Neuronal stem cell (in vitro differentiated cells): ENCODE measurements around the gene LRRC46.

Experiments
- DNase-seq: peaks from one replicate; pipeline ENCODE4 v3.0.0-alpha.2; 2013; ENCODE audit warnings: low spot score
- H2AFZ ChIP-seq: one replicate; pipeline ENCODE4 v1.6.1; 2013; ENCODE audit warnings: mild to moderate bottlenecking, low read length, inconsistent platforms
- H2AK5ac ChIP-seq: 2 replicates; pipeline ENCODE4 v1.6.1; 2013; ENCODE audit warnings: low read depth, mild to moderate bottlenecking, inconsistent platforms, low read length, moderate library complexity, mixed read lengths
- H2BK120ac ChIP-seq: 2 replicates; pipeline ENCODE4 v1.6.1; 2013; ENCODE audit warnings: low read depth, mild to moderate bottlenecking, inconsistent platforms, low read length, moderate library complexity, mixed read lengths
- H2BK12ac ChIP-seq: one replicate; pipeline ENCODE4 v1.6.1; 2013; ENCODE audit warnings: low read length, inconsistent platforms
- H2BK15ac ChIP-seq: 2 replicates; pipeline ENCODE4 v1.6.1; 2013; ENCODE audit warnings: mild to moderate bottlenecking, low read length, inconsistent platforms, mixed read lengths
- H2BK5ac ChIP-seq: one replicate; pipeline ENCODE4 v1.6.1; 2013; ENCODE audit warnings: inconsistent platforms, mild to moderate bottlenecking, low read length, moderate library complexity
- H3K14ac ChIP-seq: one replicate; pipeline ENCODE4 v1.6.1; 2013; ENCODE audit warnings: low read length, inconsistent platforms
- H3K18ac ChIP-seq: 2 replicates; pipeline ENCODE4 v1.6.1; 2013; ENCODE audit warnings: low read length, inconsistent platforms
- H3K23ac ChIP-seq: 2 replicates; pipeline ENCODE4 v1.6.1; 2013; ENCODE audit warnings: low read depth, mild to moderate bottlenecking, mixed read lengths, low read length, inconsistent platforms; ENCODE audit not compliant: poor library complexity
- H3K27ac ChIP-seq: replicated peaks from 3 replicates; pipeline ENCODE4 v1.5.1; 2013; ENCODE audit warnings: low read length, inconsistent platforms
- H3K27me3 ChIP-seq, 3 experiments: 2 replicates each; pipeline ENCODE4 v1.6.1; 2013; ENCODE audit warnings: low read length in 3 of 3, mild to moderate bottlenecking in 2 of 3, inconsistent platforms in 1 of 3, low read depth in 1 of 3, mixed read lengths in 1 of 3, moderate library complexity in 1 of 3; ENCODE audit not compliant: control insufficient read depth in 3 of 3, insufficient read depth in 3 of 3
- H3K36me3 ChIP-seq, 2 donors: replicated peaks in 1 of 2; 2 replicates each; pipeline ENCODE4 v1.6.1; 2013; ENCODE audit warnings: low read length in 2 of 2; ENCODE audit not compliant: control insufficient read depth in 2 of 2, insufficient read depth in 2 of 2
- H3K4ac ChIP-seq: 2 replicates; pipeline ENCODE4 v1.6.1; 2013; ENCODE audit warnings: inconsistent platforms, mild to moderate bottlenecking, low read length, moderate library complexity
- H3K4me1 ChIP-seq, 2 donors: 1 replicate in 1 of 2; 2 replicates in 1 of 2; pipeline ENCODE4 v1.6.1; 2013; ENCODE audit warnings: low read length in 2 of 2, low read depth in 1 of 2; ENCODE audit not compliant: control insufficient read depth in 2 of 2, insufficient read depth in 1 of 2
- H3K4me2 ChIP-seq: one replicate; pipeline ENCODE4 v1.6.1; 2013; ENCODE audit warnings: mild to moderate bottlenecking, low read length, inconsistent platforms; ENCODE audit not compliant: insufficient read depth, poor library complexity, severe bottlenecking
- H3K4me3 ChIP-seq, 2 donors: 2 replicates each; pipeline ENCODE4 v1.5.1; 2013; ENCODE audit warnings: low read length in 2 of 2, mild to moderate bottlenecking in 2 of 2, inconsistent platforms in 1 of 2, moderate library complexity in 1 of 2
- H3K79me1 ChIP-seq: one replicate; pipeline ENCODE4 v1.6.1; 2013; ENCODE audit warnings: low read depth, mild to moderate bottlenecking, inconsistent platforms, low read length, moderate library complexity
- H3K9ac ChIP-seq: one replicate; pipeline ENCODE4 v1.6.1; 2013; ENCODE audit warnings: mild to moderate bottlenecking, low read depth, low read length, inconsistent platforms; ENCODE audit not compliant: poor library complexity
- H3K9me3 ChIP-seq, 2 donors: replicated peaks in 1 of 2; 2 replicates each; pipeline versions ENCODE3 to v1.6.1; 2013; ENCODE audit warnings: low read length in 2 of 2, mild to moderate bottlenecking in 2 of 2, inconsistent platforms in 1 of 2, low read depth in 1 of 2, mixed read lengths in 1 of 2, moderate library complexity in 1 of 2; ENCODE audit not compliant: control insufficient read depth in 2 of 2, insufficient read depth in 1 of 2
- H4K8ac ChIP-seq: one replicate; pipeline ENCODE4 v1.6.1; 2013; ENCODE audit warnings: low read depth, mild to moderate bottlenecking, inconsistent platforms, low read length, moderate library complexity
- H4K91ac ChIP-seq: one replicate; pipeline ENCODE4 v1.6.1; 2013; ENCODE audit warnings: low read length, low read depth, mild to moderate bottlenecking, inconsistent platforms; ENCODE audit not compliant: poor library complexity
- WGBS, 2 donors: extraction: QIAGEN DNeasy Blood & Tissue Kit; methylation state at CpG; one replicate each; pipeline ENCODE4 v1.1.7; 2013; ENCODE audit warnings: missing lambda C conversion rate in 2 of 2, mixed read lengths in 1 of 2; ENCODE audit not compliant: insufficient read length in 2 of 2, insufficient replicate concordance in 1 of 2; ENCODE audit errors: extremely low coverage in 2 of 2; 5-methylcytosine and 5-hydroxymethylcytosine counted together

LRRC46 gene

DNA sequence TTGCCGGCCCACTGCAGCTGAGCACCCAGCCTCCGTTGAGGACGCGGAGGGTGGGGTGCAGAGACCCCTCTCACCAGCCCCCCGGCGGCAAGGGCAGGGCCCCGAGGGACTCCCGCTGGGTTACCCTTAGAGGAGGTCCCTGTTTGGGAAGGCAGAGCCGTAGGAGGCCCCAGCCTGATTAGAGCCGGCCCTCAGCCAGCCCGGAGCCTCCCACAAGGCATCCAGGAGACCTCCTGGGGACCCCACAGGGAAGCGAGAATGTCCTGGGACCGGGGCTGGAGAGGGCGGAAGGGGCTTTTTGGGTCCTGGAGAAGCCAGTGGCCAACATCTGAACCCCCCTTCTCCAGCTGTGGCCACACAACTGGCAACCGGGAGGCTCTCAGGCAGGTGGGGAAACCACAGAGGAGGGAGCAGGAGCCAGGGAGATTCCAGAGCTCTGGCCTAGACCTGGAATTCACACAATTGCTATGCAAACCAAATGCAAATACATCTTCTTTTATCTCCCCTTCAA is 41.2 kb downstream of the LRRC46 start:
- Histone ChIP-seq H4K8ac (no peak overlapping the region), H2BK120ac (no peak overlapping the region), H2BK15ac (peak overlapping the region; percentile 76), H3K79me1 (no peaks in the 10 kb centered on the region), H3K27me3 (peaks cover 0 to 92% (median 19%) of the 10 kb centered on the region in 3 experiments), H3K4me2 (peak overlapping the region; percentile 85), H3K4me3 (peak overlapping the region in 1 of 2 donors; percentile 55), H2AK5ac (peak overlapping the region; percentile 61), H3K23ac (no peak overlapping the region), H3K9me3 (no peaks in the 10 kb centered on the region), H3K4ac (no peak overlapping the region), H3K14ac (no peak overlapping the region), H3K4me1 (peaks cover 0 to 18% of the 10 kb centered on the region in 2 donors), H4K91ac (no peak overlapping the region), H2BK5ac (no peak overlapping the region), H3K9ac (no peak overlapping the region), H2AFZ (peak overlapping the region; percentile 72), H3K36me3 (no peaks in the 10 kb centered on the region), H2BK12ac (no peak overlapping the region), H3K18ac (peak overlapping the region; percentile 82), H3K27ac (no peak overlapping the region)
- no peak for DNase-seq
- WGBS, 2 donors, result no CpG with 5 or more reads among the region's 15 CpGs

DNA sequence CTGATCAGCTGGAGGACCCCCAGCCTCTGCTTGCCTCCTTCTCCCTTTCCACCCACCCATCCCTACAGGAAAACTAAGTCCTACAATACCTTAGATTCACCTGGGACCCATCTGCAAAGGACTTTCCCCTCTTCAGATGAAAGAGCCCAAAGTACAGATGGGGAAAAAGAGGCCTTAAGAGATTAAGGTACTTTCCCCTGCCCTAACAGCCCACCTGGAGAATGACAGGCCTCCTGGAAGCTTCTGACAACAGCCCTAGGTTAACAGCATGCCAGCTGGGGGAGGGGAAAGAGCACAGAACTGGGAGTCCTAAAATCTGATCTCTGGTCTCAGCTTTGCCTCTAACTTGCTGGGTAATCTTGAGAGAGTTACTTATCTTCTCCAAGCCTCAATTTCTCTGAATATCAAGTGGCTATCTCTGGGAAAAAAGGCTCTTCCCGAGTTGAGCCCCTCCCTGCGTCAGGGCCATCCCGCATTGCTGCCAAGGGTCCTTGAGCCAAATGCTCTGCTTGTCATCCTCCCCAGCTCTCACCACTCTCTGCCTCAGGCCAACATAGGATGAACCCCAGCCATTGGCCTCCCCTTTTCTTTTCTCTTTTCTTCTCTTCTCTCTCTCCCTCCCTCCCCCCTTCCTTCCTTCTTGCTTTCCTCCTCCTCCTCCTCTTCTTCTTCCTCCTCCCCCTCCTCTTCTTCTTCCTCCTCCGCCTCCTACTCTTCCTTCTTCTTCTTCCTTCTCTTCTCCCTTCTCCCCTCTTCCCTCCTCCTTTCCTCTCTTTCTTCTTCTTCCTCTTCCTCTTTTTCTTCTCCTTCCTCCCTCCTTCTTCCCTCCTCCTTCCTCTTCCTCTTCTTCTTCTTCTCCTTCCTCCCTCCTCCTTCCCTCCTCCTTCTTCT is 42.0 kb downstream of the LRRC46 start:
- Histone ChIP-seq H3K4me2 (no peak overlapping the region), H2BK120ac (no peak overlapping the region), H3K4ac (no peak overlapping the region), H3K27ac (no peak overlapping the region), H2BK5ac (no peak overlapping the region), H4K8ac (no peak overlapping the region), H3K4me1 (peaks cover 0 to 22% of the 10 kb centered on the region in 2 donors), H3K23ac (no peak overlapping the region), H3K9ac (no peak overlapping the region), H3K27me3 (peaks cover 0 to 92% (median 19%) of the 10 kb centered on the region in 3 experiments), H3K4me3 (no peak overlapping the region), H3K79me1 (no peaks in the 10 kb centered on the region), H4K91ac (no peak overlapping the region), H3K36me3 (no peaks in the 10 kb centered on the region), H3K18ac (no peak overlapping the region), H3K14ac (no peak overlapping the region), H2BK15ac (no peak overlapping the region), H2BK12ac (no peak overlapping the region), H2AFZ (no peak overlapping the region), H2AK5ac (no peak overlapping the region), H3K9me3 (no peaks in the 10 kb centered on the region)
- DNase-seq, result no peak
- WGBS, 2 donors, result no CpG with 5 or more reads among the region's 4 CpGs

DNA sequence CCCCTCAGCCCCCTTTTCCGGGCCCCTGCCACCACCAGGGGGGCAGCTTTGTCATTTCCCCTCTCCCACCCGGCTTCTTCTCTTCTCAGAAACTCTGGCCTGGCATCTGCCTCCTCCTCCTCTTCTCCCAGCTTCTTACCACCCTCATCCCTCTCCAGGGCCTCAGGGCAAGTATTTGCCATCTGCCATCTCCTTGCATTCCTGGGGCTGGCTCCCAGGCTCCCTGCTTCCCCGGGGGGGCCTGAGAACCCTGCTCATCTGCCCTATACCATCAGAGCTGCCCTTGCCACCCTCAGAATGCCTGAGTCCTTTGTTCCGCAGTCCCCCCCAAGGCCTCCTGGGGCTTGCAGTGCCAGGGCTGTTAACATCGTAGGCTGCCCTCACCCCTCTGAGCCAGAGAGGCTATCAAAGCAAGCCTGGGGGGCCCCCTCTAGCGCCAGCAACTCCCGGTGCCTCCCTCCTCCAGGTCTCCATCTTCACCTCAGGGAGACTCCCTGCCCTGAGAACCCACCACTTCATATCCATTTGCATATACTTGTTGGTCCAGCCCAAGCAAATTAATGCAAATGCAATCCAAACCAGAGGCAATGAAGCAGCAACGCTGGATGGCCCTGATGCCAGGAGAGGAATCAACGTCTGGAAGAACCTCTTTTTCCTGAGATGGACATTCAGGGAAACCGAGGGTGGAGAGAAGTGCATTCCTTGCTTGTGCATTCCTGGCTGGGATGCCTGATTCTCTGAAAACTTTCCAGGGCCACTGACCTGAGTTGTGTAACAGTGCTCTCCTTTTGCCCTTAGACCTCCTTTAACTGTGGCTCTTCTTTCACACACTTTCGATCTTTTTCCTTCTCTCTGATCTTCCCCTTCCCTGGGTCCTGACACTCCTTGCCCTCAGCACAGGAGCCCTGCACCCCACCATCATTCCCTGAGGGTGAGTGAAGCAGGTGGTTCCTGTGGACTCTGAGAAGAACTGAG is 43.8 kb downstream of the LRRC46 start:
- Histone ChIP-seq H2BK120ac (no peak overlapping the region), H3K79me1 (no peaks in the 10 kb centered on the region), H3K23ac (no peak overlapping the region), H4K91ac (no peak overlapping the region), H3K9ac (peak overlapping the region; percentile 25), H2BK12ac (no peak overlapping the region), H3K4me1 (peaks cover 0 to 17% of the 10 kb centered on the region in 2 donors), H3K4me3 (no peak overlapping the region), H3K9me3 (no peaks in the 10 kb centered on the region), H3K36me3 (no peaks in the 10 kb centered on the region), H2AFZ (no peak overlapping the region), H3K14ac (no peak overlapping the region), H3K4ac (no peak overlapping the region), H2BK15ac (no peak overlapping the region), H3K27ac (no peak overlapping the region), H2AK5ac (peak overlapping the region; percentile 81), H3K18ac (peak overlapping the region; percentile 48), H3K27me3 (peaks cover 0 to 91% (median 19%) of the 10 kb centered on the region in 3 experiments), H4K8ac (no peak overlapping the region), H2BK5ac (no peak overlapping the region), H3K4me2 (no peak overlapping the region)
- DNase-seq, result no peak
- WGBS, 2 donors, result no CpG with 5 or more reads among the region's 11 CpGs
